ENCODE results near the gene FIZ1.

The FIZ1 gene, protein sequence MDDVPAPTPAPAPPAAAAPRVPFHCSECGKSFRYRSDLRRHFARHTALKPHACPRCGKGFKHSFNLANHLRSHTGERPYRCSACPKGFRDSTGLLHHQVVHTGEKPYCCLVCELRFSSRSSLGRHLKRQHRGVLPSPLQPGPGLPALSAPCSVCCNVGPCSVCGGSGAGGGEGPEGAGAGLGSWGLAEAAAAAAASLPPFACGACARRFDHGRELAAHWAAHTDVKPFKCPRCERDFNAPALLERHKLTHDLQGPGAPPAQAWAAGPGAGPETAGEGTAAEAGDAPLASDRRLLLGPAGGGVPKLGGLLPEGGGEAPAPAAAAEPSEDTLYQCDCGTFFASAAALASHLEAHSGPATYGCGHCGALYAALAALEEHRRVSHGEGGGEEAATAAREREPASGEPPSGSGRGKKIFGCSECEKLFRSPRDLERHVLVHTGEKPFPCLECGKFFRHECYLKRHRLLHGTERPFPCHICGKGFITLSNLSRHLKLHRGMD

DNA sequence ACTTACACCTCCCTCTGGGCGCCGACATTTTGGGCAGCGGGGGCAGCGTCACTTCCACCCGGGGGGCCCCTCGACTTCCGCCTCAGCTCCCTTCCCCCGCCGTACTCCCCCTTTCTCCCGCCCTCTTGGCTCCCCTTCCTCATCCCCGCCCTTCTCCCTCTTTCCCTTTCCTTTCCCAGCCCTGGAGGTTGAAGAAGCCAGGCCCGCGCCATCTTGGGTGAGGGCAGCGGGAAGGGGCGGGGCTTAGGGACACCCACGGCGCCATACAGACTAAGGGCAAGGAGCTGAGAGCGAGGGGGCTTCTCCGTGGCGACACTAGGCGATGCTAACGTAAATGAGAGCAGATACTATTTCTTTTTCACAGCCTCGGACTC is at the start of gene FIZ1:
Gene FIZ1 (minus strand): TSS at position 50 of the 374 bp plus-strand sequence. CDS start 1,652 bp downstream, outside the sequence.
- DNase-seq, result peak; percentile 97 to 99

DNA sequence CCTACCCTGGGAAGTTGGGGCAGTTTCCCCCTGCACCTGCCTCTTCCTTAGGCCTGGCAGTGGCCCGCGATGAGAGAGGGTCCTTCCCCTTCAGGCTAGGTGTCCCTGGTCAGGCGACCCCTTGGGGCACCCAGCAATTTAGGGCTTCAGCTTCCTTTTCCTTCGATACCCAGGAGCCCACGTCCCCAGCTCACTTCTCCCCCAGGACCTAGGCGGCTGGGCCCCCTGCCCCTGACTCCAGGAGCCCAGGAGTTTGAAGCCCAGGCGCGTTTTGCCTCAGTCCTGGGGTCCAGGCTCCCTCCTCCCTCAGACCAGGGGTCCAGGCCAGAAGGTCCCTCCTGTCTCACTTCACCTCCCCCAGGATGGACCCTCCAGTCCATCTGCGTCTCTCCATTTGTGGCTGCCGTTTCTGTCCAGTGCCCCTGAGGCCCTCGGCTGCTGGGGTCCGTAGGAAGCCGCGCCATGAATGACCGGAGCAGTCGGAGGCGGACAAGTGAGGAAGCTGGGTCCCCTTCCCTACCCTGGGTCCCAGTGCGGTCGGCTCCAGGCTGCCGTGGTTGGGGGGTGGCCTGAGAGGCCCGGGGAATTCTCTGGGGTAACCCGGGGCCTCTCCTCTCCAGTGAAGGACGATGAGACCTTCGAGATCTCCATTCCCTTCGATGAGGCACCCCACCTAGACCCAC is 49.4 kb upstream of the FIZ1 start:
- no peak for DNase-seq

GRCh38 chr19:55647732-55648584 is 48.6 kb upstream of the FIZ1 start, which contains the start of gene CCDC106:
Gene CCDC106 (plus strand): TSS chr19:55648212. CDS start chr19:55649047, 835 bp downstream.
- peak; percentile 61 to 72 for DNase-seq

- no peak for DNase-seq
Observed at GRCh38 chr19:55646889-55647731, 47.8 kb upstream of the FIZ1 start.

DNA sequence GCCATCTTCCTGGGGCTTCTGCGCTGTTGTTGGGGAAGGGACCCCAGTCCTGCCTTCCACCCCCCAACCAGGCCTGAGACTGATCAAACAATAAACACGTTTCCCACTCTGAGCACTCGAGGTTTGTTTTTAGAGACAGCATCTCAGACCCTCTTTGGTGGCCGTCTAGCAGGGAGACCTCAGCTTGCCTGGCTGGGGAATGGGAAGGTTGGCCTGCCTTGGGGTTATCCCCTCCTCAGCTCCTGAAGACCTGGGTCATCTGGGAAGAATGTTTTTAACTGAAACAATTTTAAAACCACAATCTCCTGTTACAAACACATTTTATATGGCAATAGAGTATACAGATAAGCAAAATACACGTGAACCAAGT is 46.2 kb upstream of the FIZ1 start:
- DNase-seq, result no peak

DNA sequence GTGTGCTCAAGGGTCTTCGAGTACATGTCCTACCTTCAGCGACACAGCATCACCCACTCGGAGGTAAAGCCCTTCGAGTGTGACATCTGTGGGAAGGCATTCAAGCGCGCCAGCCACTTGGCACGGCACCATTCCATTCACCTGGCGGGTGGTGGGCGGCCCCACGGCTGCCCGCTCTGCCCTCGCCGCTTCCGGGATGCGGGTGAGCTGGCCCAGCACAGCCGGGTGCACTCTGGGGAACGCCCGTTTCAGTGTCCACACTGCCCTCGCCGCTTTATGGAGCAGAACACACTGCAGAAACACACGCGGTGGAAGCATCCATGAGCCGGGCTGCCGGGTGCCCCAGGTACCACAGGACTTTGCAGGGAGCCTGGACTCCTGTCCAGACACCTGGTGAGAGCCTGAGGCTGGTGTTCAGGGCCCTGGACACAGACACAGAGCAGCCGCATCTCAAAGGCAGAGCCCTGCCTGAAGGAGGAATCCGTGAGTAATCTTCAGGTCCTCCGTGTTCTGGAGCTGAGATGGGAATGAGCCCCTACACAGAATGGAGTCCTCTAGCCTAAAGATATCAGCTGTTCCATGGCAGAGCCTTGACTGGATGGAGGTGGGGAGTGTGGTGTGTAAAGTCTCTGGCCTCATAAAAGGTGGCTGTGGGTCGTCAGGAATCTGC is 45.7 kb upstream of the FIZ1 start:
- DNase-seq, result no peak

DNA sequence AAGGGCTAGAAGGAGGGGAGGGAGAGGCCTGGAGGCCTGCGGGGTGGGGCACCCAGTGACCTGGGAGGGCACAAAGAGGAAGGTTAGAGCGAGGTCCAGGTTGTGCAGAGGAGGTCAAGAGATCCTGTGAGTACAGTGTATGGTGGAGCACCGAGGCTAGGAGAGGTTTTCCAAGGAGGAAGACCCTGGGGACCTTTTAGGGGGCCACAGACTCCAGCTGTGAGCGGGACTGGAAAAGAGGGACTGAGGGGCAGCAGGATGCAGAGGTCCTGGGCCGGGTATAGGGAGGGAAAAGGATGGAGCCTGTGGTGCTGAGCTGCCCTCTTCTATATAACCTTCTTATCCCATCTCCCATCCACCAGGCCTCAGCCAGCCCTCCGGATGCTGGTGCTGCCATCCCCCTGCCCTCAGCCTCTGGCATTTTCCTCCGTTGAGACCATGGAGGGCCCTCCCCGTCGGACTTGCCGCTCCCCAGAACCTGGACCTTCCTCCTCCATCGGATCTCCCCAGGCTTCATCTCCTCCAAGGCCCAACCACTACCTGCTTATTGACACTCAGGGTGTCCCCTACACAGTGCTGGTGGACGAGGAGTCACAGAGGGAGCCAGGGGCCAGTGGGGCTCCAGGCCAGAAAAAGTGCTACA is 45.0 kb upstream of the FIZ1 start:
- no peak for DNase-seq

GRCh38 chr19:55643887-55644176 is 44.5 kb upstream of the FIZ1 start:
- no peak for DNase-seq

- peak; percentile 89 to 91 for DNase-seq
Observed at GRCh38 chr19:55643003-55643886, 43.9 kb upstream of the FIZ1 start, which contains the start of gene ZNF581. Gene ZNF581 (plus strand): TSS chr19:55643649. CDS start chr19:55644572, 923 bp downstream.

- DNase-seq, result peak; percentile 56 to 63
Observed at GRCh38 chr19:55642153-55643002, 43.1 kb upstream of the FIZ1 start.

DNA sequence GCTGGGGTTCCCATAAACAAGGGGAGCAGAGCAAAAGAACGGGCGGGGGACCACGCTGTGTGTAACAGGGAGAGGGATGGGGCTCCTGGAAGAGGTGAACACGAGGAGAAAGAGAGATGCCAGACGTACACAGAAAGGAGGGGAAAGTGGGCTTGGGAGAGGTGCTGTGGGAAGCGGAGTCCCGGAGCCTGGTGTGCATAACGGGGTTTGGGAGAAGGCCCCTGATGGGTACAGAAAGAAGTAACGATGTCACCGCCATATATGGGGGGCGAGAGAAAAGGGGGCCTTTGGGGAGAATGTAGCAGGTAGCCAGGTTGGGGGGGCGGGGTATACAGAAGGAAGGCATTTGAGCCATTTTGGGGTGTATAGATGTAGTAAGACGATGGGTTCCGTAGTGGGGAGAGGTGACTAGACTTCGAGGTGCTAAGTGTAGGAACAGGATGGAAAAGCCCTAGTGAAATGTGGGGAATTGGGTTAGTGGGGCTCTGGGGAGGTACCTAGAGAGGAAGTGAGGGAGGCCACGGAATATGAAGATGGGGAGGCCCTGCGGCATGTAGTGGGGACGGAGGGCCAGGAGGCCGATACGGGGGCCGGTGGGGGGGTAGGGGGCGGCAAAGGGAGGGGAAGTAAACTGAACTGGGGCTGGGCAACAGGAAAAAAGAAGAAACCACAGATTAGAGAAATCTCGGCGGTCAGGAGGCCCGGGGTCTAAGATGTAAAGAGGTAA is 42.3 kb upstream of the FIZ1 start:
- peak in 1 of 2 experiments; percentile 58 for DNase-seq

- DNase-seq, result peak; percentile 79 to 85
Observed at GRCh38 chr19:55640577-55641425, 41.5 kb upstream of the FIZ1 start, which contains the start of gene ZNF580. Gene ZNF580 (plus strand): TSS chr19:55641002. CDS start chr19:55642509, 1,507 bp downstream.

DNA sequence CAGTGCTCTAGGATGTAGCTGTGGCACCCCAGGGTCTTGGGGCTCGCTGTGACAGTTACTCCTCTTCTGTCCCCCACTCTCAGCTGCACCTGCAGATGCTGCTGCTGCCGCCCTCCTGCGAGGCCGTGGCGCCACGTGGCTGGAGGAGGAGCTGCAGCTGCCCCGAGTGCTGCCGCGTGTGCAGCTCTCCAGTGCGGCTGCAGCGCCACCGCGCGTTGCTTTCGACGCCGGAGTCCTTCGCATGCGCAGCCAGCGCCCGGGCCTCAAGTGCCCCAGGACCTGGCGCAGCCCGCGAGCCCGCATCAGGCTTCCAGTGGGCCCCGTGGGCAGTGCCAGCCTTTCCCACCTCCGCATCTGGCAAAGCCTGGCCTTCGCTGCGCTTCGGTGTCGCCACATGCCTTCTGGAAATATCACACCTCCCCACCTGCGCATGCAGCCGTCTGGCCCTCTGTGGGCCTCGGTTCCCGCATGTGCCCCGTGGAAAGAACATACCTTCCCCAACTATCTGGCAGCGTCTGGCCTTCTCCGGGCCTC is 40.8 kb upstream of the FIZ1 start:
- DNase-seq, result peak; percentile 80 to 87

- DNase-seq, result peak; percentile 77 to 80
Observed at GRCh38 chr19:55638864-55639359, 39.6 kb upstream of the FIZ1 start.

DNA sequence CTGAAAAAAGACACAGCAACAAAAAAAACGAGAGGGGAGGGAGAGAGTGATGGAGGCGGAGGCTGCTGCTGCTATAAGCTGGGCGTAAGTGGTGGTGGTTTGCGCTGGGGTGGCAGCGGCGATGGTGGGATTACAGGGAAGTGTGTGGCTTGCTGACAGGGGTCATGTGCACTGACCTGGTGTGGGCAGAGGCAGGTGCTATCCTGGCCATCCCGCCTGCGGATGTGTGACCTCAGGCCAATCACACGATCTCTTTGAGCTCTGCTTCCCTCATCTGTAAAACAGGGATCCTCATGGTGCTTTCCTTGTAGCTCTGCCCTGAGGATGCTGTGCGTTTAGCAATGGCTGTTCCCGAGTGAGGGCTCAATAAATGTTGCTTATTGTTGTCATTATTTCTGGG is 38.2 kb upstream of the FIZ1 start:
- no peak for DNase-seq

- no peak for DNase-seq
Observed at GRCh38 chr19:55636723-55637122, 37.4 kb upstream of the FIZ1 start.

Data from activated T-cell treated with anti-CD3 and anti-CD28 coated beads, Interleukin-2, amount 50 U/mL, for 48 hours (primary cell).